GM19395 (cell line): ENCODE measurements around the gene PLA2G4D.

Experiments used
- ATAC-seq: cut with Tn5 transposase; IDR thresholded peaks from one replicate; pipeline ENCODE4 v1.9.1; 2021; ENCODE audit warnings: mild to moderate bottlenecking, moderate library complexity; ENCODE audit not compliant: unreplicated experiment

PLA2G4D gene

DNA sequence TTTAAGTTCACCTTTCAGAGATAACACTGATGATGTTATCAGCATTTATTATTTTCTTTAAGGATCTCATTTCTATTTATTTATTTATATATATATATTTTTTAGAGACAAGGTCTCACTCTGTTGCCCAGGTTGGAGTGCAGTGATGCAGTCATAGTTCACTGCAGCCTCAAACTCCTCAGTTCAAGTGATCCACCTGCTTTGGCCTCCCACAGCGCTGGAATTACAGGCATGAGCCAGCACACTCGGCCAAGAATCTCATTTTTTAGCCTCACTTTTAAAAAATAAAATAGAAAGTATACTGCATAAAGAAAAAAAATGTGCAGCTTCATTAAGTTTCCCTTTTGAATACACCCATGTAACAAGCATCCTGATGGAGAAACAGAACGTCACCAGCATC lies 35.6 kb downstream of the PLA2G4D start:
- no peak for ATAC-seq

- no peak for ATAC-seq
These were observed 36.3 kb downstream of the PLA2G4D start for GRCh38 chr15:42057799-42058646.

DNA sequence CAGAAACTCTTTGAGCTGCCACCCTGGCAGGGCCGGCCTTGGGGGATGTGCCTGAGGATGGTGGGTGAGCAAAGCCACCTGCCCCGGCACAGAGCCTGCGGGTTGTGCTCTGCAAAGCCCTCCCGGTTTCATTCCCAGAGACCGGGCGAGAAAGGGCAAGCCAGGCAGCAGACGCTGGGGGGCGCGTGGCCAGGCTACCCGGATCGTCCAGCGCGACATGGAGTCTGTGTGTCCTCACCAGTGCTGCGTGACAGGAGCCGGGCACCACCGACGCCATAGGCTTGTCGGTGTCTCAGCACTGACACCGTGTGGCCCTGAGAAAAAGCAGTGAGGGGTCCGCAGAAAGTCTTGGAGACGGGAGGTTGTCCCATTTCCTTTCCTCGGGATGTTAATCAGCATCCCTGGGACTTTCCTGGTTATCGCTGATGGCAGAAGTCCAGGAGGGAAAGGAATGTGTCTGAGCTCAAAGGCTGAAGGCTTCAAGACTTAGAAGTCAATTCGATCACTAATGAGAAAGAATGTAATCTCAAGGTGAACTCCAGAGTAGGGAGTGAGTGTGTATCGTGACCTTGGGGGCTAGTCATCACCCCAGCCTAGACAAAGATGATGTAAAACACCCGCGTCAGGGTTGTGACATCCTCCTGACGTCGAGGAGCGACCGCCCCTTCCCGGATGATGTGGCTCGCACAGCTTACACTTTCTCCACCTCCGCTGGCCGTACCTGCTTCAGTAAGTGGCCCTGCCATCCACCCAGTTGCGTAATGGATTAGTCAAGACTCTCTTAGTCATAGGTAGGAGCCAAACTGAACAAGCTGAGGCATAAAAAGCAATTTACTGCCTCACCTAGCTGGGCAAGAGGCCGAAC lies 37.2 kb downstream of the PLA2G4D start:
- ATAC-seq: no peak

DNA sequence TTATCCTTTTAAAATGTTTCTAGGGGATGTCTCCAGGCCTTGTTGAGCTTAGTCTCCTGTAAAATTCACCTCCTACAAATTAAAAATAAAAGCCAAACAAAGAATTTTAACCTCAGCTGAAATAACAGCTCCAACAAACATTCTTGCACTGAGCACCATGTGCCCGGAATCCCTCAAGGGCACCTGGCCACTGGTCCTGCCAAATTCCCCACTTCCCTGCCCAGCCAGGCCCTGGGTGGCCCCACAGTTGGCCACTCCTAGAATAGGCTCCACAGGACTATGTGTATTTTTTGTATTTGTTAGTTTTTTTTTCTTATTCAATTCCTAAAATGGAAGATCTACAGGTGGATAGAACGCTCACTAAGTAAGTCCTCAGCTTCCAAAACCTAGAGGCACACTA lies 40.4 kb downstream of the PLA2G4D start:
- ATAC-seq: no peak

- ATAC-seq: no peak
These were observed 41.4 kb downstream of the PLA2G4D start for GRCh38 chr15:42053010-42053409.

DNA sequence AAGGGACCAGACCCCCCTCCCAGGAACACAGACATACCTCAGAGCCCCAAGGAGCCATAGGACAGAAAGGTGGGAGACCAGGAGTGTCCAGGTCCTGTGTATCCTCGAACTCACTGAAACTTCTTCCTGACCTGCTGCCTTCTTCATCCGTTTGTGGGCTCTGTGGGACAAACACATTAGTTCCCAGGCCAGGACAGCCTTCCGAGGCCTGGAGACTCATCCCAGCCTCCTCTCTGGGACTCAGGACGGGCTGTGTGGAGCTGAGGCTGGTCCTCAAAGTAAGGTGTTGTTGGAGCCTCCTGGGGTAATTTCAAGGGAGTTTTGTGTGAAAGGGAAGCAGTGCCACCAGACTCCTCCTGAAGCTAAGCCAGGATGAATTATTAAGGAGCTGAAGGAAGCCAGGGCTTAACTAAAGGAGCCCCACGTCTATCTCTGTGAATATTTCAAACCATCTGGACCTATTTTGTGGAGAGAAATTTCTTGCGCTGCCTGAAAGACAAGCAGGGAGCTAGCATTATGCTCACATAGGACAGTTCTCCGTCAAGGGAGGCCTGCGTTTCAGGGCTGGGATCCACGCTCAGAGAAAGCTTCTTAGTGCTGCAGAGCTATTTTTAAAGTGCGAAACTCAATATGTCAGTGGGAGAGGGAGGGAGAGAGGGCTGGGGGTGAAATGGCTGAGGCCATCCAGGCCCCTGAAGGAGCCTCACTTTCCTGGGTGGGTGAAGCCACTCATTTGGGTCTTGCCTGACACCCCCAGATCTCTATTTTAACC lies 43.7 kb downstream of the PLA2G4D start:
- no peak for ATAC-seq

DNA sequence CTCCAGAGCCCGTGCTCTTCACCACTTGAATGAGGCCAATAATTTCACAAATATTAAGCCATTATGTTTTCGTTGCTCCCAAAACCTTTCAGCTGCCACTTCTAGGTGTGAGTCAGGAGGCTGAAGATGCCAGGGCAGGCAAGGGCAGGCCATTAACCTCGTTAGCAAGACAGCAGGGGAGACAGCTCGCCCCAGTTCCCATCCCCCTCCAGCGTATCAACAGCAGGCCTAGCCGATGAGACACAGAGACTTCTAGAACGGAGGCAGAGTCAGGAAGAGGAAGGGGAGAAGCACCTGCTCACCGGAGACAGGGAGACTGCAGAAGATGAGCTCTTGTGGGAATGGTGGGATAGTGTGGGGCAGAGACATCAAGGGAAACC lies 45.6 kb downstream of the PLA2G4D start:
- ATAC-seq: no peak

DNA sequence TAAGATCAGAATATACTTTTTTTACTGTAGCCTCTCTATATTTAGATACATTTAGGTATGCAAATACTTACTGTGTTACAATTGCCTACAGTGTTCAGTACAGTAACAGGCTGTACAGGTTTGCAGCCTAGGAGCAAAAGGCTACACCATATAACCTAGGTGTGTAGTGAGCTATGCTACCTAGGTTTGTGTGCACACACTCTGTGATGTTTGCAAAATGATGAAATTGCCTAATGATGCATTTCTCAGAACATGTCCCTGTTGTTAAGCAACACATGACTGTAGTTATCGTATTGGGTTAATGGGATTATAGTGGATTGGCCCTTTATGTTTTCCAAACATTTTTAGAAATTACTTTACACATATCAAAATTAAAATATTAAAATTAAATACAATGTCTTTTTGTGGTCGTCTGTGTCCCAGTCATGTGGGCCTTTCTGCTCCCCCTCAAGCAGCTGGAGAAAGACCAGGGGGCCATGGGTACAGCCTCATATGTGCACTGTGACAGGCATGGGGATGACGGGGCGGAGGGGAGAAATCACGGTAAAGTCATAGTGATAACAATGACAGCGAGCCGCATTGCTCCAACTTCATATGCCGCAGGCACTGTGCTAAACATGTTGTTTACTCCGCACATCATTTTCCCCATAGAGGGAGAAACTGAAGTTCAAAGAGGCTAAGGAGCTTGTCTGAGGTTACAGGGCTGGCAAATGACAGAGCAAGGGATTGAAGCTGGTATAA lies 46.1 kb downstream of the PLA2G4D start:
- no peak for ATAC-seq

- ATAC-seq: no peak
These were observed 47.8 kb downstream of the PLA2G4D start for GRCh38 chr15:42046597-42046996.

GRCh38 chr15:42045211-42045615 lies 49.1 kb downstream of the PLA2G4D start:
- ATAC-seq: no peak

GRCh38 chr15:42042602-42043400 lies 51.6 kb downstream of the PLA2G4D start:
- ATAC-seq: no peak

DNA sequence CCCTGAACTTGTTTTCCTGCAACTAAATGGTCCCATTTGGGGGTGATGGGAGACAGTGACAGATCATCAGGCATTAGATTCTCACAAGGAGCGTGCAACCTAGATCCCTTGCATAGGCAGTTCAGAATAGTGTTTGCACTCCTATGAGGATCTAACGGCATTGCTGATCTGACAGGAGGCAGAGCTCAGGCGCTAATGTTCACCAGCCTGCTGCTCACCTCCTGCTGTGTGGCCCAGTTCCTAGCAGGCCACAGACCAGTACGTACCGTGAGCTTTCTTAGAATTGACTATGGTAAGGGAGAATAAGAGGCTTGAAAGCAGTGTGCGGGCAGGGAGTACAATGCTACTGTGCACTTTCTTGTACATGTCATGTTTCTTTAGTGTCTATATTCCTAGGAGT lies 56.0 kb downstream of the PLA2G4D start:
- ATAC-seq: no peak

- ATAC-seq: no peak
These were observed 56.7 kb downstream of the PLA2G4D start for GRCh38 chr15:42037656-42038055.

DNA sequence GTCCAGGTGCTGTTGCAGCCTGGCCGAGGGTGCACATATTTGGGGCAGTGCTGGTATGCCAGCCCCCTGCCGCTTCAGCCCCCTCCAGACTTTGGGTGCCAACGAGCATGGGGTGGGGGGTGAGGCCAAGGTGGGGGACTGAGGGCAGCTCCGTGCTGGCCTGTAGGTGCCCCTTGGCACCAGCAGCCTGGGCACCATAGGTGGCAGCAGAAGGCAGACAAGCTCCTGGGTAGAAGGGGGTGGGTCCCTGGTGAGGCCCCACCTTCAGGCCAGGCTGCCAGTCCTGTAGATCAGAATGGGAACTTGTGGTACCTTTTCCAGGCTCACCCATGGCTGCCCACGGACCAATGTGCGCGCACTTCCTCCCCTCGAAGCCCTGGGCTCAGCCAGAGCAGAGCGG lies 57.4 kb downstream of the PLA2G4D start:
- no peak for ATAC-seq

GRCh38 chr15:42036112-42036905 lies 58.1 kb downstream of the PLA2G4D start:
- no peak for ATAC-seq

GRCh38 chr15:42035435-42035761 lies 59.0 kb downstream of the PLA2G4D start:
- peak; percentile 81 for ATAC-seq

DNA sequence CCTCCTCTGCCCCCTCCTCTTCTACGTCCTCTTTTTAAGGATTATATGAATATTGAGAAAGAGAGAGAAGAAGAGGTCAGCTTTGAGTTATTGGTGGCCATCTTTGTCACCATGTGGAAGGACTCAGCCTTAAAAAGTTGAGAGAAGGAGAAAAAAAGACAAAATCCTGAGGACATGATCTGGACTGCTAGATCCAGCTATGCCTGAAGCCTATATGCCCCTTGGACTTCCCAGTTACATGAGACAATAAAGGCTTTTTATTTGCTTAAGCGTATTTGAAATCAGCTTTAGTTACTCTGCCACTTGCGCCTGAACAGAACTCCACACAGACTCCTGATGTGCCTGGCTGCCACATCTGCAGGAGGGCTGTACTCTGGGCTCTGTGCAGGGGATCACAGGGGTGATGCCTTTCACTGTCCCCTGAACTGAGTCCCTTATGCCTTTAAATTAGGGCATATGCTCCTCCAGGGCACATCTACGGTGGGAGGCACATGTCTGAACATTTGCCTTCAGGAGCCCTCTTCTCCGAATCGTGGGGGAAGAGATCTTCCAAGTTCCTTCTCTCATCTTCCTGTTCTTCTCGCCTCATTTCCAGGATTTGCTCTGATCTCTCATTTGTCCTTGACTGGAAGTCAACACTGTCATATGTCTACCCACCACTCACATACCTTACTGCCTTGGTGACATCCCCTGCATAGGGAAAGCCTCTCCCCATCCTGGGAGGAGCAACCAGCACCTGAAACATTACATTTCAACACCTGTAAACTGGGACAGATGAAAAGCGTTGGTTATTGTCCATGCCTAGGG lies 59.5 kb downstream of the PLA2G4D start:
- ATAC-seq: peak; percentile 29

- ATAC-seq: no peak
These were observed 61.0 kb downstream of the PLA2G4D start for GRCh38 chr15:42033214-42033873.
